Fibroblast of mammary gland (primary cell): ENCODE measurements around the gene HYI.

ENCODE experiments used
- DNase-seq: peaks from one replicate; pipeline ENCODE4 v3.0.0-alpha.2; 2010; ENCODE audit warnings: low read depth
- H3K4me3 ChIP-seq: 2 replicates; pipeline ENCODE4 v1.5.1; 2011; ENCODE audit warnings: low read depth, mild to moderate bottlenecking, low read length, moderate library complexity; ENCODE audit not compliant: control insufficient read depth
- CTCF ChIP-seq: conservative IDR thresholded peaks from 2 replicates; pipeline ENCODE4 v1.5.1; 2011; ENCODE audit warnings: low read depth, low read length, inconsistent platforms; ENCODE audit not compliant: control insufficient read depth, insufficient read depth

Gene HYI

GRCh38 chr1:43434256-43434655 lies 19.5 kb downstream of the HYI start:
- TF ChIP-seq CTCF, result no peak
- no peak overlapping the region for H3K4me3 ChIP-seq
- DNase-seq, result no peak

- no peak for DNase-seq
- H3K4me3 ChIP-seq, result no peak overlapping the region
- no peak for TF ChIP-seq CTCF
Observed at GRCh38 chr1:43432907-43433306, 20.8 kb downstream of the HYI start.

GRCh38 chr1:43432171-43432860 lies 21.4 kb downstream of the HYI start:
- TF ChIP-seq CTCF, result no peak
- H3K4me3 ChIP-seq, result no peak overlapping the region
- no peak for DNase-seq

GRCh38 chr1:43431676-43432075 lies 22.1 kb downstream of the HYI start:
- DNase-seq, result no peak
- H3K4me3 ChIP-seq, result no peak overlapping the region
- TF ChIP-seq CTCF, result no peak

GRCh38 chr1:43430831-43431230 lies 22.9 kb downstream of the HYI start:
- TF ChIP-seq CTCF, result no peak
- no peak for DNase-seq
- H3K4me3 ChIP-seq, result no peak overlapping the region

- no peak for DNase-seq
- no peak overlapping the region for H3K4me3 ChIP-seq
- TF ChIP-seq CTCF, result no peak
Observed at GRCh38 chr1:43427941-43428340, 25.8 kb downstream of the HYI start.

- no peak overlapping the region for H3K4me3 ChIP-seq
- TF ChIP-seq CTCF, result no peak
- DNase-seq, result no peak
Observed at GRCh38 chr1:43427524-43427923, 26.2 kb downstream of the HYI start.
